BJ (cell line): ENCODE data around the gene CD33. TPM values are rescaled to one million over a fixed set of nuclear protein-coding genes. Genes with fewer than 3 reads are reported as not detected.

Experiments
- CTCF ChIA-PET: fragments of 350-600 bp; formaldehyde crosslinking; extraction: SDS; loops from one replicate; lab custom pipeline; 2021; ENCODE audit warnings: antibody characterized with exemption, inconsistent platforms; lab: Yijun Ruan, JAX
- POLR2A ChIA-PET: fragments of 300-600 bp; sonication (Branson Sonifier 250); formaldehyde crosslinking; extraction: SDS; loops from one replicate; lab custom pipeline; 2021; ENCODE audit warnings: antibody characterized with exemption; lab: Charles Lee
- DNase-seq: peaks from one replicate; pipeline ENCODE4 v3.0.0-alpha.2; 2011; ENCODE audit warnings: low read depth
- H3K27me3 ChIP-seq: 2 replicates; pipeline ENCODE4 v1.6.0; 2011; ENCODE audit warnings: low read length; ENCODE audit not compliant: control insufficient read depth, insufficient read depth
- H3K36me3 ChIP-seq: 2 replicates; pipeline ENCODE4 v1.5.1; 2011; ENCODE audit warnings: low read length; ENCODE audit not compliant: control insufficient read depth, insufficient read depth
- H3K4me3 ChIP-seq: 2 replicates; pipeline ENCODE4 v1.5.1; 2011; ENCODE audit warnings: low read depth, mild to moderate bottlenecking, control low read depth, low read length
- polyA plus RNA-seq: library from polyadenylated mRNA; depleted of rRNA; stranded (reverse); fragments of >200 nt; gene quantifications from 2 replicates; pipeline ENCODE4 v1.2.3, GENCODE V29; 2011
- TF ChIP-seq, protein P1 (sequence below): IDR thresholded peaks from 2 replicates; pipeline ENCODE4 v1.5.1; 2011; ENCODE audit warnings: low read depth, mild to moderate bottlenecking, control low read depth, inconsistent platforms, low read length, moderate library complexity; ENCODE audit not compliant: insufficient read depth

CD33 gene
- polyA plus RNA-seq, 1 experiment = not detected

DNA sequence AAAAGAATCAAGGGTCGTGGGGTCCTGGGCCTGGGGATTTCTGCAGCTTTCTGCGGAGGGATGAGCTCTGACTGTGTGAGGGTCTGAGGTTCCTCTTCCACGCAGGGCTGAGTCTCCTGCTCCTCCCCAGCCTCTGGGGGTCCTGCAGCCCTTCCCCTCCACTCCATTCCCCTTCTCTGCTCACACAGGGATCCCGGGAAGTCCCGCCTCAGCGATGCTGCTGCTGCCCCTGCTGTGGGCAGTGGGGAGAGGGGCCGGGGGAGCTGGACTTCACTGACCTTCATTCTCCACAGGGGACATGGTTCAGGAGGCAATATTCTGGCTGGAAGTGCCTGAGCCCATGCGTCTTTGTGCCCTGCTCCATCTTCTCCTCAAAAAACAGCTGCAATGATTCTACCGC is 26.2 kb upstream of the CD33 start:
- no peak for DNase-seq
- Histone ChIP-seq H3K36me3 (no peaks in the 10 kb centered on the region), H3K4me3 (no peak overlapping the region), H3K27me3 (no peaks in the 10 kb centered on the region)
- ChIA-PET CTCF (interaction anchor here (0.6 kb wide), 1 partner anchor 38 kb away, joined by 4 read pairs; no protein-coding TSS in a partner anchor), POLR2A (no interaction called here)
- TF ChIP-seq, protein P1, sequence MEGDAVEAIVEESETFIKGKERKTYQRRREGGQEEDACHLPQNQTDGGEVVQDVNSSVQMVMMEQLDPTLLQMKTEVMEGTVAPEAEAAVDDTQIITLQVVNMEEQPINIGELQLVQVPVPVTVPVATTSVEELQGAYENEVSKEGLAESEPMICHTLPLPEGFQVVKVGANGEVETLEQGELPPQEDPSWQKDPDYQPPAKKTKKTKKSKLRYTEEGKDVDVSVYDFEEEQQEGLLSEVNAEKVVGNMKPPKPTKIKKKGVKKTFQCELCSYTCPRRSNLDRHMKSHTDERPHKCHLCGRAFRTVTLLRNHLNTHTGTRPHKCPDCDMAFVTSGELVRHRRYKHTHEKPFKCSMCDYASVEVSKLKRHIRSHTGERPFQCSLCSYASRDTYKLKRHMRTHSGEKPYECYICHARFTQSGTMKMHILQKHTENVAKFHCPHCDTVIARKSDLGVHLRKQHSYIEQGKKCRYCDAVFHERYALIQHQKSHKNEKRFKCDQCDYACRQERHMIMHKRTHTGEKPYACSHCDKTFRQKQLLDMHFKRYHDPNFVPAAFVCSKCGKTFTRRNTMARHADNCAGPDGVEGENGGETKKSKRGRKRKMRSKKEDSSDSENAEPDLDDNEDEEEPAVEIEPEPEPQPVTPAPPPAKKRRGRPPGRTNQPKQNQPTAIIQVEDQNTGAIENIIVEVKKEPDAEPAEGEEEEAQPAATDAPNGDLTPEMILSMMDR = no peak

DNA sequence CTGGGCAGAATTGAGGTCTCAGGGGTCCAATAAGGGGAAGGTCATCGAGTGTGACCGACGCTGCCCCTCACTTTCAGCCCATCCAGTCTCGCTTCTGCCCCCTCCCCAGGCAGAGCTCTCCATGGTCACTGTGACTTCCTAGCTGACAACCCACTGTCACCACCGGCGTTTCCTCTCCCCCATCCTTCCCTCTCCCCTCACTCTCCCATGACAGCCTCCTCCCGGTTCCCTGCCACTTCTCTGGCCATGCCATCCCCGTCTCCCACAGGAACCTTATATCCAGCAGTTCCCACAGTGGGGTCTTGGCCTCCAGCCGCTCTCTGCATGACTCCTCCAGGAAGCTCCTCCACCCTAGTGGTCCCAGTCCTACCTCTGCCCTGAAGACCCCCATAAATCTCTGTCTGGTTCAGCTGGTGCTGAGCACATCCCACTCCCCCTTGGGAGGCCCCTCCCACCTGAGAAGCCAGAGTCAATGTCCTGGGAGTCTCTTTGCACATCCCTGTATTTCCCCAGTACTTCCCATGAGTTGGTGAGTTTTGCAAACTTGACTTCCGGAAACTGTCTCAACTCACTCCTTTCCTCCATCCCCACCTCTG is 24.7 kb upstream of the CD33 start:
- H3K4me3 ChIP-seq = no peak overlapping the region
- POLR2A ChIA-PET = no interaction called here
- H3K36me3 ChIP-seq = no peaks in the 10 kb centered on the region
- TF ChIP-seq, protein P1 = no peak
- DNase-seq = no peak
- CTCF ChIA-PET = no interaction called here
- H3K27me3 ChIP-seq = no peaks in the 10 kb centered on the region

DNA sequence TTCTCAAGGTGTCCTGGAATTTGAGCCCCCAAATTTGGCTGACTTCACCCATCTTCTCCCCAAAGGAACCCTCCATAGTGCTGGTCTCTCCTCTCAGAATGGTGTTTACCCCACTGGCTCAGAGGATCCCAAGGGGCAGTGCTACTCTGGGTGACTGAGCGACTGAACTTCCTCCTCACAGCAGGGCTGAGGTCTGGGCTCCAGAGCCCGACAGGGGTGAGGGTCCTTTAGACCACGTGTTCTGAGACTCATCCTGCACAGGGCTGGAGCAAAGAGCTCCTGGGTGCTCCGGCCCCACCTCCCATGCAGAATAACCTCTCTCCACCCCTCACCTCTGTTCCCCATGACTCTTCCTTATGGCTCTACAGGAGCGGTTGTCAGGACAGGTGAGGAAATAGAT is 23.2 kb upstream of the CD33 start:
- ChIA-PET CTCF (no interaction called here), POLR2A (no interaction called here)
- H3K4me3 ChIP-seq = no peak overlapping the region
- H3K27me3 ChIP-seq = no peaks in the 10 kb centered on the region
- no peak for DNase-seq
- H3K36me3 ChIP-seq = no peaks in the 10 kb centered on the region
- TF ChIP-seq, protein P1 = no peak

DNA sequence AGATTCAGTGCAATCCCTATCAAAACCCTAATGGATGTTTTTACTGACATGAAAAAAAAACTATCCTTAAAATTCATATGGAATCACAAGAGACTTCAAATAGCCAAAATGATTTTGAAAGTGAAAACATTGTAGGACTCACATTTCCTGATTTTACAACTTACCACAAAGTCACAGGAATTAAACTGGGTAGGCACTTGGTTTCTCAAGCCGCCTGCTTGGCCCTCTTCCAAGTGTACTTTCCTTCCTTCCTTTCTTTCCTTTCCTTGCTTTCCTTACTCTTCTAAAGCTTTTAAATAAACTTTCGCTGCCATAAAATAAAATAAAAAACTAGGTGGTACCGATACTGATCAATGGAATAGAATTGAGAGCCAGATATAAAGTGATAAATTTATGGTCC is 21.0 kb upstream of the CD33 start:
- Histone ChIP-seq H3K27me3 (no peaks in the 10 kb centered on the region), H3K36me3 (no peaks in the 10 kb centered on the region), H3K4me3 (no peak overlapping the region)
- CTCF ChIA-PET = no interaction called here
- POLR2A ChIA-PET = no interaction called here
- TF ChIP-seq, protein P1 = no peak
- no peak for DNase-seq

DNA sequence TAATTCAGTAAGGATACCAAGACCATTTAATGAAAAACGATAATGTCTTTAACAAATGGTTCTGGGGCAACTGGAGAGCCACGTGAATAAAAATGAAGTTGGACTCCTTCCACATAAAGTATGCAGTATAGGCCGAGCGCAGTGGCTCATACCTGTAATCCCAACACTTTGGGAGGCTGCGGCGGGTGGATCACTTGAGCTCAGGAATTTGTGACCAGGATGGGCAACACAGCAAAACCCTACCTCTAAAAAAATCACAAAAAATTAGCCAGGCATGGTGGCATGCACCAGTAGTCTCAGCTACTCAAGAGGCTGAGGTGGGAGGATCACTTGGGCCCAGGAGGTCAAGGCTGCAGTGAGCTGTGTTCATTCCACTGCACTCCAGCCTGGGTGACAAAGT is 20.6 kb upstream of the CD33 start:
- no peaks in the 10 kb centered on the region for H3K36me3 ChIP-seq
- H3K27me3 ChIP-seq = no peaks in the 10 kb centered on the region
- ChIA-PET CTCF (no interaction called here), POLR2A (no interaction called here)
- no peak for DNase-seq
- H3K4me3 ChIP-seq = no peak overlapping the region
- TF ChIP-seq, protein P1 = no peak
